SK-N-MC (cell line): Measurements from ENCODE around the gene HNRNPUL2.

Source experiments
- EZH2 ChIP-seq: fragments of 200-600 bp; sonication (generic); IDR thresholded peaks from one replicate; pipeline ENCODE4 v1.6.1; 2017; ENCODE audit warnings: antibody characterized with exemption
- FOXP2 ChIP-seq: optimal IDR thresholded peaks from 2 replicates; pipeline ENCODE3; 2011; ENCODE audit warnings: mild to moderate bottlenecking, moderate library complexity; ENCODE audit not compliant: insufficient read depth; ENCODE audit errors: extremely low read length, control extremely low read depth
- POLR2AphosphoS5 ChIP-seq: IDR thresholded peaks from 2 replicates; pipeline ENCODE4 v1.6.1; 2012; ENCODE audit warnings: mild to moderate bottlenecking, low read depth, low read length, borderline replicate concordance

- no peak for TF ChIP-seq EZH2
- no peak for TF ChIP-seq POLR2AphosphoS5
- no peak for TF ChIP-seq FOXP2
Measured at GRCh38 chr11:62719302-62719978, 7.8 kb downstream of the HNRNPUL2 start.
